ENCODE results near the gene PTPN5. TPM values are rescaled to one million over a fixed set of nuclear protein-coding genes. Genes with fewer than 3 reads are reported as not detected.

Gene PTPN5
- total and polyA plus RNA-seq, 9 donors: 0.43 to 9.5 (median 1.5) TPM

GRCh38 chr11:18722293-18722637 is 69.3 kb downstream of the PTPN5 start:
- Histone ChIP-seq H3K9me3 (no peaks in the 10 kb centered on the region), H3K36me3 (no peaks in the 10 kb centered on the region), H3K27me3 (no peaks in the 10 kb centered on the region), H3K4me3 (no peak overlapping the region), H3K4me1 (ENCODE audit: insufficient read depth) (peaks cover 4% of the 10 kb centered on the region), H3K27ac (peak overlapping the region in 1 of 2 donors; percentile 80)
- TF ChIP-seq CTCF (IDR thresholded peaks at IDR 0.05) (no peak), POLR2A (IDR thresholded peaks at IDR 0.05) (no peak), EP300 (IDR thresholded peaks at IDR 0.05) (no peak)
- no peak for DNase-seq
- WGBS, 3 donors: 83 to 97% (median 95%) methylated on average over 1 of the region's 1 CpG
- intact Hi-C loops (cut with DNase I): loop anchor here in 2 of 4 donors (10.0 kb wide), 1 partner anchor 197 kb away; the partner anchor contains the start of gene TSG101 (in 2 of the 2)

DNA sequence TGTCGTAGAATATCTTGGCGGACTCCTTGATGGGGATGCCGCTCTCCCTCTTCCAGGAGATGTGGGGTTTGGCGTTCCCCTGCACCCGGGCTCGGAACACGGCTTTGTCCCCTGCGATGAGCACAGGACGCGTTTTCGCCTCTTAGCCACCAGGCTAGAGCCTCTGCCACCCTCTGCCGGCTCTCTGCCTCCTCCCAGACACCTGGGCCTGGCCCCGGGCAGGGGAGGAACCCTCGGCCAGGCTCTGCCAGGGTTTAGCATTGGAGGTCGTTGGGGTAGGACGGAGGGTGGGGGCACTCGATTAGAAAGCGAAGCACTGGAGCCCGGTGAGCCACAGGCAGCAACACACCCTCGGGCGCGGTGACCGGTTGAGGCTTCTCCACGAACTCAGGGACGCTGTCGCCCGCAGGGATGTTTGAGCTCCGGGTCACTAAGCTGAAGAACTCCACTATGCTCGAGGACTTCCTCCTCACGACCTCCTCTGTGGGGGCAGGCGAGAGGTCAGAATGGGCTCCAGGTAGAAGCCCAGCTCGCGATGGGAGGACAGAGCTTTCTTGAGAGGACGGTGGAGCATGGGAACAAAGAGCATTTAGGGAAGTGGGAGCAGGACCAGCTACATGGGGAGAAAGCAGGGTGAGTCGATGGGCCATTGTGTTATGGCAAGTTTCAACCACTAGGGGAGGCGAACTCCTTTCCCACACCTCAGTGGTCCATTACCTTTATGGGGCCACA is 69.9 kb downstream of the PTPN5 start:
- peaks cover 3% of the 10 kb centered on the region for H3K4me1 ChIP-seq (ENCODE audit: insufficient read depth)
- intact Hi-C loops (cut with DNase I): loop anchor here in 2 of 4 donors (2.0 to 10.0 kb wide), 2 partner anchors 21 to 197 kb away; partner anchors contain the start of gene TSG101 (in 2 of the 2)
- TF ChIP-seq POLR2A (IDR thresholded peaks at IDR 0.05) (no peak), EP300 (IDR thresholded peaks at IDR 0.05) (no peak), CTCF (IDR thresholded peaks at IDR 0.05) (peak; percentile 33 to 59 (median 58))
- peak overlapping the region; percentile 71 to 80 for H3K27ac ChIP-seq
- H3K9me3 ChIP-seq: no peaks in the 10 kb centered on the region
- peak overlapping the region; percentile 64 for H3K4me3 ChIP-seq
- no peaks in the 10 kb centered on the region for H3K36me3 ChIP-seq
- DNase-seq: peak; percentile 65 to 71 (median 67)
- no peaks in the 10 kb centered on the region for H3K27me3 ChIP-seq
- WGBS, 3 donors: 2 to 4% (median 3%) methylated on average over 36 of the region's 36 CpGs

DNA sequence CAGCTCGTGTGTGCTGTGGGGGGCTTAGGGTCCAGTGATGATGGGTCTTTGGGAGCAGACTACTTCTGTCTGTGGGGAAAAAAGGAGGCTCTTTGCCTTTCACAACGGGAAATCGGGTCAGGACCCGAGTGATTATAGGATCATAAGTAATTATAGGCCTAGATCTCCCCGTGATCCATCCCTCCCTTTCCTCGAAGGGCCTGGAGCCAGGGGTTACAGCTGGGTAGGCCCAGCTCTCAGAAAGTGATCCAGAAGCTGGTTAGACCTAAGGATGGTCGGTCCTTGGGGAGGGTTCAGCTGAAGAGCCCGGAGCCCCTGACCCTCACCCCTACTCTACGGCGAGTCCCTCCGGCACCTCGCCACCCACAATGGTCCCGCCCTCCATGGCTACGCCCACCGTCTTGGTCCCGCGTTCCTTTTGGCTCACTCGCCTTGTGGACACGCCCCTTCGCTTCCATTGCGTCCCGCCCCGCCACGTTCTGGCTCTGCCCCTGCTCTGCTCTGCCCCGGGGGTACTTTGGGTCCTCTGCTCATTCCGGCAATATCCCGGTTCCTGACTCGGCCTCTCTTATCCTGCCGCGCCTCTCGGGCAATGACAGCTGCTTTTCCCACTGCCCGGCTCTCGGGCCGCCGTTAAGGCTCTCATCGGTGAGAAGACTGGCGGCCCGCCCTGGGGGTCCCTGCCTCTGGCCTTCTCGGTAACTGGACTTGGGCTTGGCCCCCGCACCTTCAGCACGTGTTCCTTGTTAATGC is 70.6 kb downstream of the PTPN5 start:
- Histone ChIP-seq H3K4me3 (peak overlapping the region; percentile 64), H3K4me1 (ENCODE audit: insufficient read depth) (peaks cover 3% of the 10 kb centered on the region), H3K9me3 (no peaks in the 10 kb centered on the region), H3K36me3 (no peaks in the 10 kb centered on the region), H3K27ac (peak overlapping the region; percentile 71 to 80), H3K27me3 (no peaks in the 10 kb centered on the region)
- 2% methylated on average over 41 of the region's 41 CpGs for WGBS, 3 donors
- peak; percentile 90 to 94 (median 91) for DNase-seq
- intact Hi-C loops (cut with DNase I): loop anchor here in 2 of 4 donors (2.0 to 10.0 kb wide), 2 partner anchors 20 to 196 kb away; partner anchors contain the start of gene TSG101 (in 2 of the 2)
- TF ChIP-seq POLR2A (IDR thresholded peaks at IDR 0.05) (no peak), CTCF (IDR thresholded peaks at IDR 0.05) (no peak)

DNA sequence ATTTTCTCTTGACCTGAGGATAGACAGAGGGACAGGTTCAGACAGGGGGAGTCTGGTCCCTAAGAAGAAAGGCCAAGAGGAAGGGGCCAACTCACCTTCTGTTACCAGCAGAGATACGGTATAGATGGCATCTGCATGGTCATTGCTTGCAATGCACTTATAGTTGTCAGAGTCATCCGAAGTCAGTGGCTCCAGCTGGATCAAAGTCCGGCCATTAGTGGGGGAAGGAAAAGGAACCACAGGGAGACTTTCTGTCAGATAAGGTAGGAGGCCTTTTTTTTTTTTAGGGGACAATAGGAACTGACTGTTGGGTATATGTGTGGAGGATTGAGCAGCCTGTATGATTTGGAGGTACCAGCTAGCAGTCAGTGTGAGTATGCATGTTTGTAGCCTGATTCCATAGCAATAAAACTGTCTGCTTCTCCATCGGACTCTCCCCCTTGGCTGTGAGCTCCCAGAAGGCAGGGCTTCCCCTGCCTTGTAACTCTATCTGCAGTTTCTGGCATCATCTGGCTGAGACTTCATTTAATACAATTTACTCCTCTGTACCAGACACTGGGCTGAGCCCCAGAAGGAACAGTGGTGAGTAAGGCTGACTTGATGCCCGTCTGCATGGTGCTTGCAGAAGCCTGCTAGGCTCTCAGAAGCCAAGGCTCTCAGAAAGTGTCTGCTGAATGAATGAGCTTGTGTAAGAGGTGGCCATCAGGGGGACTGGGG is 71.3 kb downstream of the PTPN5 start:
- H3K9me3 ChIP-seq: no peaks in the 10 kb centered on the region
- 55 to 67% (median 65%) methylated on average over 5 of the region's 5 CpGs for WGBS, 3 donors
- H3K36me3 ChIP-seq: no peaks in the 10 kb centered on the region
- H3K4me3 ChIP-seq: no peak overlapping the region
- no peaks in the 10 kb centered on the region for H3K27me3 ChIP-seq
- H3K27ac ChIP-seq: peak overlapping the region; percentile 4 to 80
- intact Hi-C loops (cut with DNase I): loop anchor here in 2 of 4 donors (2.0 to 10.0 kb wide), 2 partner anchors 19 to 195 kb away; partner anchors contain the start of gene TSG101 (in 2 of the 2)
- TF ChIP-seq EP300 (IDR thresholded peaks at IDR 0.05) (no peak), CTCF (IDR thresholded peaks at IDR 0.05) (no peak), POLR2A (IDR thresholded peaks at IDR 0.05) (no peak)
- peaks cover 3% of the 10 kb centered on the region for H3K4me1 ChIP-seq (ENCODE audit: insufficient read depth)
- no peak for DNase-seq

All from ovary (tissue), 9 donors.